Embryonic facial prominence (tissue), 1 donor: Measurements from ENCODE around the gene ALLC.
"Not testable (repeated sequence)": the region's sequence is repeated elsewhere in the genome, so short reads cannot be mapped to it uniquely, and the experiment has no call there.

Experiments
- DNase-seq: peaks from one replicate; pipeline ENCODE4 v3.0.0-alpha.2; 2016; ENCODE audit errors: extremely low spot score

Gene ALLC

GRCh38 chr2:3654531-3655225, 3.3 kb upstream of the ALLC start:
- DNase-seq = no peak

GRCh38 chr2:3655871-3656761, 1.9 kb upstream of the ALLC start:
- DNase-seq = no peak

GRCh38 chr2:3656762-3657721, 958 bp upstream of the ALLC start:
- DNase-seq = peak; percentile 36

GRCh38 chr2:3659447-3660432, 1.7 kb downstream of the ALLC start:
- DNase-seq = no peak

GRCh38 chr2:3660640-3661039, 2.6 kb downstream of the ALLC start:
- not testable (repeated sequence) for DNase-seq

GRCh38 chr2:3661149-3661660, 3.2 kb downstream of the ALLC start:
- no peak for DNase-seq

GRCh38 chr2:3662239-3662638, 4.2 kb downstream of the ALLC start:
- no peak for DNase-seq

- no peak for DNase-seq
Measured at GRCh38 chr2:3664118-3664517, 6.1 kb downstream of the ALLC start.

GRCh38 chr2:3664925-3665324, 6.9 kb downstream of the ALLC start:
- DNase-seq = no peak

GRCh38 chr2:3665886-3666612, 8.0 kb downstream of the ALLC start:
- DNase-seq = no peak

GRCh38 chr2:3666613-3666975, 8.6 kb downstream of the ALLC start:
- no peak for DNase-seq

GRCh38 chr2:3667151-3667631, 9.2 kb downstream of the ALLC start:
- DNase-seq = no peak

GRCh38 chr2:3669656-3670055, 11.7 kb downstream of the ALLC start:
- DNase-seq = no peak

- no peak for DNase-seq
Measured at GRCh38 chr2:3670376-3670775, 12.4 kb downstream of the ALLC start.

GRCh38 chr2:3670941-3671340, 12.9 kb downstream of the ALLC start:
- no peak for DNase-seq

- no peak for DNase-seq
Measured at GRCh38 chr2:3672861-3673678, 15.1 kb downstream of the ALLC start.

GRCh38 chr2:3674066-3674845, 16.3 kb downstream of the ALLC start:
- DNase-seq = no peak

GRCh38 chr2:3675687-3676086, 17.7 kb downstream of the ALLC start:
- DNase-seq = no peak
